ENCODE results near the gene NACC1.
A peak's percentile ranks its signal among the peaks of the same experiment; 100 is the strongest.

The NACC1 gene

GRCh38 chr19:13153569-13154240 lies 35.6 kb downstream of the NACC1 start:
- H3K4me3 ChIP-seq (replicated peaks in 1 of 2; ENCODE audit: low read depth in 2 of 2, low read length in 2 of 2), result peak overlapping the region; percentile 89 to 97
- DNase-seq (ENCODE audit: low read depth in 2 of 2), result peak; percentile 41 to 62
- peak; percentile 1 for TF ChIP-seq CTCF (IDR thresholded peaks at IDR 0.05; ENCODE audit: low read depth, low read length)

- peak overlapping the region; percentile 89 to 97 for H3K4me3 ChIP-seq (replicated peaks in 1 of 2; ENCODE audit: low read depth in 2 of 2, low read length in 2 of 2)
- TF ChIP-seq CTCF (IDR thresholded peaks at IDR 0.05; ENCODE audit: low read depth, low read length), result no peak
- peak; percentile 96 to 97 for DNase-seq (ENCODE audit: low read depth in 2 of 2)
Measured at GRCh38 chr19:13154241-13154778, 36.2 kb downstream of the NACC1 start.

- peak in 1 of 2 donors; percentile 72 for DNase-seq (ENCODE audit: low read depth in 2 of 2)
- peak overlapping the region; percentile 89 to 97 for H3K4me3 ChIP-seq (replicated peaks in 1 of 2; ENCODE audit: low read depth in 2 of 2, low read length in 2 of 2)
Measured at GRCh38 chr19:13154911-13155471, 36.9 kb downstream of the NACC1 start.

GRCh38 chr19:13155472-13156359 lies 37.7 kb downstream of the NACC1 start:
- peak overlapping the region; percentile 89 to 97 for H3K4me3 ChIP-seq (replicated peaks in 1 of 2; ENCODE audit: low read depth in 2 of 2, low read length in 2 of 2)
- DNase-seq (ENCODE audit: low read depth in 2 of 2), result peak; percentile 85 to 94
- no peak for TF ChIP-seq CTCF (IDR thresholded peaks at IDR 0.05; ENCODE audit: low read depth, low read length)

More at GRCh38 chr19:13154911-13155471, 36.9 kb downstream of the NACC1 start:
- TF ChIP-seq CTCF (IDR thresholded peaks at IDR 0.05; ENCODE audit: low read depth, low read length), result peak; percentile 28

- no peak for DNase-seq (ENCODE audit: low read depth in 2 of 2)
- H3K4me3 ChIP-seq (replicated peaks in 1 of 2; ENCODE audit: low read depth in 2 of 2, low read length in 2 of 2), result no peak overlapping the region
- TF ChIP-seq CTCF (IDR thresholded peaks at IDR 0.05; ENCODE audit: low read depth, low read length), result no peak
Measured at GRCh38 chr19:13159713-13160112, 41.6 kb downstream of the NACC1 start.

- no peak overlapping the region for H3K4me3 ChIP-seq (replicated peaks in 1 of 2; ENCODE audit: low read depth in 2 of 2, low read length in 2 of 2)
- DNase-seq (ENCODE audit: low read depth in 2 of 2), result peak; percentile 39 to 52
- no peak for TF ChIP-seq CTCF (IDR thresholded peaks at IDR 0.05; ENCODE audit: low read depth, low read length)
Measured at GRCh38 chr19:13160557-13160956, 42.5 kb downstream of the NACC1 start.
